ENCODE measurements around the gene CPVL. TPM values are rescaled to one million over a fixed set of nuclear protein-coding genes. Genes with fewer than 3 reads are reported as not detected.
"Not testable (repeated sequence)": the region's sequence is repeated elsewhere in the genome, so short reads cannot be mapped to it uniquely, and the experiment has no call there.

Gene CPVL
- polyA plus RNA-seq, 10 donors, result 19.7 to 58.9 (median 27.1) TPM

DNA sequence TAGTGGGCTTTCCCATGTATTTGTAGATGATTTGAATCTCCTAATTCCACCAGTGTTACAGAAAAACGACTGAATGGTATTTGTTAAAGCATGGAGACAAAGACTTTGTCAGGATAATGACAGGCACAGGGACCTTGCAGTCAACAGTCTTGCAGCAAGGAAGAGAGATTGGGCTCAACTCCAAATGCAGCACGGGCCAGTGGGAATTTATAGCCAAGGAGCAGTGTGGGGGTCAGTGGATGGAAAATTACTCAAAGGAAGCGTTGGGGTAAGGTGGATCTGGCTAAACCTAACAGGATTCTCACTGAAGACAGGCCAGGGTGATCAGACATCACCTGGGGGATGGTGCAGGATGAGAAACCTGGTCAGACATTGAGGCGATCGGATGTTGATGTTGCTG is 24.3 kb downstream of the CPVL start:
- no peak for DNase-seq

- DNase-seq, result no peak
Measured at GRCh38 chr7:29120955-29121354, 25.4 kb downstream of the CPVL start.

GRCh38 chr7:29119538-29119937 is 26.8 kb downstream of the CPVL start:
- no peak for DNase-seq

DNA sequence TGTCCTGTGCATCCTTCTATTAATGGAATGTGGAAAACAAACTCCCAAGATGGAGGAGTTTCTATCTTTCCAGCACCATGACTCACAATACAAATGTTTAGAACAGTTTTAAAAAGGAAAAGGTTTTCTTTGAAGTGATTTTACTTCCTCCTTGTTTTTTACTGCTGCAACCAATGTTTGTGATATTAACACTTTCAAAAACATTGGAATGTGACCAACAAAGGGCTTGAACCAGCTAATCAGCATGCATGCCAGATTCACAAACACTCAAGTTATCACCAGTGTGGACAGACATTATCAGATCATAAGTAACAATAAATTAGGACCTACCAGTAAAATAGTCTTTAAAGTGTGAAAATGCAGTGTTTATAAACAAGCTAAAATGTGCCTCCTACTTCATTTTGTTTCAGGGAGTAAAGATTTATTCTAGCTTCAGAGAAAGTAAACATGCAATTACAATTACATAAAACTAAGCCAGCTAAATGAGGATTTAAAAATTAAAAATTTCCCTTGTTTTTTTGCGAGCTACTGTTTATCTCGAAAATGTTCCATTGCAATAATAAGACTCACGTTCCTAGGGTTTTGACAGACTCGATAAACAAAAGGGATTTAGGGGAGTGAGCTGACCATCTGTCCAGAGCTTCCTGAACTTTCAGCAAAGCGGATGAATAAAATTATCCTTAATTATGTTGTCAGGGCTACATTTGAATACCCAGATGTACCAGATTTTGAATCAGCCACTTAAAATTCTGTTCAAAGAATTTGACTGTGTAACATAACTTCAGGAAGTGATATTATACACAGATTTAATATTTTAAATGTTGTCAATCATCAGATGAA is 29.8 kb downstream of the CPVL start:
- no peak for DNase-seq

DNA sequence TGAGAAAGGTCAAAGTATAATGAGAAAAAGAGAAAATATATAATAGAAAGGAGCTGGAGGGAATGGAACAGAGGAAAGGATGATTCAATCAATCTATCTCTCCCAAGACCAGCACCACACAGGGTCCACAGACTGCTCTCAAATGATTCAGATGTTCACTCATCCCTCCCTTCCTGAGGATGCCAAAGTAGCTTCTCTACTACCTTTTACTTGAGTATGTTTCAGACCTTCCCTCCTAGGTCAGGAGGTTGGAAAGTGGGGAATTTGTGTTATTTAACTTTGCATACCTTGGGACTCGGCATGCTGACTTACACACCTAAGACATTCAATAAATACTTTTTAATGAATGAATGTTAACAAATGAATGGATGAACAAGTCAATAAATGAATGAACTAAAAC is 30.6 kb downstream of the CPVL start:
- no peak for DNase-seq

- DNase-seq, result no peak
Measured at GRCh38 chr7:29115130-29115687, 31.1 kb downstream of the CPVL start.

- DNase-seq, result not testable (repeated sequence)
Measured at GRCh38 chr7:29114266-29114665, 32.1 kb downstream of the CPVL start.

GRCh38 chr7:29113384-29114102 is 32.8 kb downstream of the CPVL start:
- no peak for DNase-seq

DNA sequence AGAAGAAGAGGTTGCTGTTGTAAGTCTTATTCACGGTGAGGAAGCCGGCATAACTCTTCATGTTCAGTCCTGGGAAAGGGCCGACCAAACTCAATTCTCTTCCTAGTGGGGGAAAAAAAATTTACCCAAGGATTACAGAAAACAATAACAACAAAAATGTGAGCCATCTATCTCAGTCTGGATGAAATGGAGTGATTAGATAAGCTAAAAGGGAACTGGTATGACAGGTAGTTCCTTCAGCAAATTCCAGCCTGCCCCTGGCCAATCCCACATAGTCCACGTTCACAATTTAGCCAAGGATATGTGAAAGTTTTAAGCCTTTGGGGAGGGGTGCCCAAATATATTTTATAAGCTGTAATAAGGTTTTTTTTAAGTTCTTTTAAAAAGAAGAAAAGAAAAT is 33.6 kb downstream of the CPVL start:
- DNase-seq, result no peak

- peak in 1 of 3 donors; percentile 22 for DNase-seq
Measured at GRCh38 chr7:29109899-29110298, 36.4 kb downstream of the CPVL start.

GRCh38 chr7:29109358-29109757 is 37.0 kb downstream of the CPVL start:
- no peak for DNase-seq

DNA sequence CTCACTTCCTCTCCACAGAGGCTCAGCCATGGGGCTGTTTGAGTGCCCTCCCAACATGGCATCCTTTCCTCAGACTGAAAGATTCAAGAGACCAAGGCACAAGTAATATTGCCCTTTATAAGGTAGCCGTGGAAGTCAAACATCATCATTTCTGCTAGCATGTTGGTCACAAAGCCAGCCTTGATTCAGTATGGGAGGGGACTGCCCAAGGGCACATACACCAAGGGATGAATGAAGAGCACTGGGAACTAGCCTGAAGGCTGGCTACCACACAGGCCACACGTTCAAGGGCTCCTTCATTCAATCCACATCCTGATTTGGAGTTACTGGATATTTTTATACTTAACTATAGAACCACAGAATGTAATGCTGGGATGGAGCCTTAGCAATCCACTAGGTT is 39.3 kb downstream of the CPVL start:
- no peak for DNase-seq

DNA sequence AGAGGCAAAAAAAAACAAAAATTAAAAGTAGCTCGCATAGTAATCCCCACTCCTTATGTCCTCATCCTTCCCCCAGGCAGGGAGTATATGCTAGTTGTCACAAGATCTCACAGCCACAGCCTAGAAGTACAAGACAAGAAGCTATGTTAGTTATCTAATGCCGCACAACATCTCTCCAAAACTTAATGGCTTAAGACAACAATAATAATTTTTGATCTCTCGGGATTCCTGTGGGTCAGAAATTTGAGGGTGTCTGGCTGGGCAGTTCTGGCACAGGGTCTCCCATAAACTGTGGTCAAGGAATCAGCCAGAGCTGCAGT is 39.7 kb downstream of the CPVL start:
- no peak for DNase-seq

DNA sequence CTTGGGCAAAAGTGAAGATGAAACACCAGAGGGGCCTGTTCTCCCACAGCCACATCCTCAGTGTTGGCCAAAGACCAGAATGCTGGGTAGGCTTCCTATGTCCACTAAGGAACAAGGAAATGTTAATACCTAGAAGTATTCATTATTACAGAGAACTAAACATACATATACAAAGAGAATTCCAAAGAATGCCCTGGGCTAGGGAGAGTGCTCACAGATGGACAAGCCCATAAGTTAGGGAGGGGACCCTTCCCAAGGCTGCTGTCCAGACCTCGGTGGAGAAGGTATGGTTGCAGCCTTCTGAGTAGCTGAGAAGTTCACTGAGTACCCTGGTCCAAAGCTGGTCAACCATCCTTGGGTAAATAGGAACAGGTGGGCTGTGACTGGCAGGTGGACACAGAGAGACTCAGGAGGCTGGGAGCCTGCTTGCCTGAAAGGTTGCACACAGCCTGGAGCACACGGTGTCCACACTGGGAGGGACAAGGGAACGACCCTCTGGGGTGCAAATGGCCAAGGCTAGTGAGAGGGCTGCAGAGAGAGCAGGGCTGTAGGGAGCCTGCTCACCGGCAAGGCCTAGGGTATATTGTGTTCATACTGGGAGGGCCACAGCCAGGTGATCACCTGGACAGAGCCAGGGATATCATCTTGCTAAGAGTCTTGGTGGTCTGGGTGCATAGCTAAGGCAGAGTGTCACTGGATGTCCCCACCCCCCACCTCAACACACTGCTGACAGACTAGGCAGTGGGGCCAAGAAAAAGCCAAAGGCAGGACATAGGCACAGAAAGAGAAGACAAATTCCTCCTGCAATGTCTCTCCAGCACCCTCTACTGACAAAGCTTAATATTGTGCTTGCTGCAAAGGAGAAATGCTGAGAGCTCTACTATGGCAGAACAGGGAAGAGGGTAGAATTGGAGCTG is 40.3 kb downstream of the CPVL start:
- DNase-seq, result peak; percentile 74 to 90 (median 82)

- no peak for DNase-seq
Measured at GRCh38 chr7:29105191-29105590, 41.1 kb downstream of the CPVL start.

DNA sequence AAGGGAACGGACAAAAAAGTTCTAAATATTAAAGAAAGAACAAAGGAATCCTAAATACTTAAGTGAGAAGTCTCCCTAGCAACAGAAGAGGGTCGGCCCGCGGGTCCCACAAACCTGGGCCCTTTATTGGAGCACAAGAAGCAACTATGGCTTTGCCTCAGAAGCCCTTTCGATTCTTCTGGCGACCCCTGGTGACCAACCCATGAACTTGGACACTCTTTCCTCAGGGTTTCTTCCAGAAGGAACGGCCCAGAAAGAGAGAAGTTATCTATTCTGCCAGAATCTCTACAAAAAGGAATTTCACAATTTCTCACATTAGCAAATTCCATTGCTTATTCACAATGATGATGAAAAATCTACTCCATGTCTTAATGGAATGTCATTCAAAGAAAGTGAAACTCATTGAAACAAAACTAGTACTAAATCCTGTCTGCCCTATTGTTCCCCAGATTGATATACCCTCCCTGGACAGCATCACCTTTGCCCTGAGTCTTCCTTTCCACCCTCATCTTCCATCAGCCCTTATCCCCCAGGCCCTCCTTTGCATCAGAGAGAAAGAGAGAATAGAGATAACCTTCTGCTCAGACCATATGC is 43.7 kb downstream of the CPVL start:
- DNase-seq, result peak; percentile 72 to 89 (median 81)

DNA sequence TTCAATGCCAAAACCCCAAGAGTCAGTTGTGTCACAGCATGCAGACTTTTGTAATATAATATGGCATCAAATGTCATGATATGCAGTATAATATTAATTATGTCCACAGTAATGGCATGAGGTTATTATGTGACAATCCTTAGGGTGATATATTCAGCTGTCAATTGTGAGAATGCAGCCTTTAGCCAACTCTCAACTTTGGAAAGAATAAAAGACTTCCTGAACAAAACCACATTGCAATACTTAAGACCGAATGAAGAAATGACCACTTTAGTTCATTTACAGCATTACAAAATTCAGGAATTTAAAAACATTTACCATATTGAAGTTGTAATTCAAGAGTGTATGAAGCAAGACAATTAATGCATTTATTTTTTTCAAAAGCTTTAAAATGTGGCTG is 45.4 kb downstream of the CPVL start:
- no peak for DNase-seq

DNA sequence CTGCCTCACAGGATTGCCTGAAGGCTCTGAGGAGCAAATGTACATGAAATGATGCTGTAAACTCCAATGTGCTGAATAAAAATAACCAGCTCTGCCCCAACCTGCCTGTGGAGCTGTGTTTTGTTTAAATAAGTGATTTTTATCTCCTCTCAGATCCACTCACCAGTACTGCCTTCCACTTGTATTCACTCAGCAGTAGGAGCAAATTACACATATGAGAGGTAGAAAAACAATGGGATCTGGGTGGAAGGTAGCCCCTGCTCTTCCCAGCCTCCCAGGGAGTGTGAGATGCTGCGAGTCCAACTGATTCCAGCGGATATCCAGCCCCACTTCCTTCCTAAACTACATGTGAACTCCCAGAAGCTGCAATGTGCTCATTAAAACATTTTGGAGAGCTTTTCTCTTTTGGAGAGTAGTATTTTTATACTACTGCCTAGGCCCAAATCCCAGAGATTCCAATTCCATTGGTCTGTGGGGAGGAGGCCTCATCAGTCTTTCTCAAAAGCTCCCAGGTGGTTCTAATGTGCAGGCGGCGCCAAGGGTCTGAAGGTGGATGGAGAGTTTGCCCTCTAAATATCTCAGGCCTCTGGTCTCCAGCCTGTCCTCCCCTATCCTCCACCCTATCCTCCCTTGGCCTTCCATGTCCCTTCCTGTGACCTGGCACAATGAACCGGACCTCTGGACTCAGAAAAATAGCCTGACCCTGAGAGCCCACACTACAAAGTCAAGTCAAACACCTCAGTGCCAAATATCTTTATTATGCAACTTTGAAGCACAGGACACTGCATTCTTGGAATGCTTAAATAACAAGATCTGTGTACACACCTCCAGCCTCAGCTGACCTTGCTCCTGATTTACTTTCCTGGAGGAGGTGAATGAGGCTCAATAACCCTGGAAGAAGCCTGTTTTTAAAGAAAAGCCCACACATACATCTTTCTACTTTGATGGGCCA is 46.2 kb downstream of the CPVL start:
- DNase-seq, result peak in 1 of 3 donors; percentile 60

- DNase-seq, result no peak
Measured at GRCh38 chr7:29096446-29096730, 49.9 kb downstream of the CPVL start.

DNA sequence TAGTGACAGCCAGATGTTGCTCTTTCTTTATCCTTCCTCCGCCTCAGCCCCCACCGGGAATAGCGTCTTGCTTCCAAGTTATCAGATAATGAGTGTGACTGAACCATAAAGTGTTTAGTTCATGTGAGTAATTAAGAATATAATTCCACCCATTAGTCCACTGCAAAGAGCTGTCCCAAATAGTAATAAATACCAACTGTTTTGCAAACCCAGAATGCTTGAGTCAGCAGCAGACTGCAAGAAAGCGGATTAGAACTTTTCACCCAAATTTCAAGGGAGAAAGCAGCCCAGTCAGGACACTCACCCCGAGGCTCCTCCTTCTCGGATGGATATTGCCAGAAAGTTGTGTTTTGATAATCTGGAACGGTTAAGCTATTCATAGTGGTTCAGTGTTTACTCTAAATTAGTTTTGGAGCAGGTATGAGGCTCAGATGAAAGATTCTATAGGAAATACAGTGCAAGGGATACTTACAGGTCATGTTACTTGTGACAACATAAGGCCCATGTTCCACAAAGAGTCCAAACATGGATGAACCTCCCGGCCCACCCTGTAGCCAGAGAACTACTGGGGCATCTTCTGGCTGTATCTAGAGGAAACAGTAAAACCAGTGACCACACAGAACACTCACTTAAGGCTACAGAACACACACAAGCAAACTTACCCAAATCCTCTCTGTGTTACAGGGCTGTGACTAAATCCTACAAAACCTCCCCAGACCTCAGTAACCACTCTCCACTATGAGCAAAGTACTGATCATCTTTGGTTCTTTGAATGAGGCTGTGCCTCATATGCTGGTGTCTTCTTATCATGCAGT is 50.5 kb downstream of the CPVL start:
- DNase-seq, result peak in 1 of 3 donors; percentile 32
